Kidney glomerular epithelial cell (primary cell): Measurements from ENCODE around the gene TBC1D32.
"Not testable (repeated sequence)": the region's sequence is repeated elsewhere in the genome, so short reads cannot be mapped to it uniquely, and the experiment has no call there.

Experiments
- DNase-seq: peaks from one replicate; lab custom pipeline; 2025; lab: John Stamatoyannopoulos, UW

Gene TBC1D32, protein sequence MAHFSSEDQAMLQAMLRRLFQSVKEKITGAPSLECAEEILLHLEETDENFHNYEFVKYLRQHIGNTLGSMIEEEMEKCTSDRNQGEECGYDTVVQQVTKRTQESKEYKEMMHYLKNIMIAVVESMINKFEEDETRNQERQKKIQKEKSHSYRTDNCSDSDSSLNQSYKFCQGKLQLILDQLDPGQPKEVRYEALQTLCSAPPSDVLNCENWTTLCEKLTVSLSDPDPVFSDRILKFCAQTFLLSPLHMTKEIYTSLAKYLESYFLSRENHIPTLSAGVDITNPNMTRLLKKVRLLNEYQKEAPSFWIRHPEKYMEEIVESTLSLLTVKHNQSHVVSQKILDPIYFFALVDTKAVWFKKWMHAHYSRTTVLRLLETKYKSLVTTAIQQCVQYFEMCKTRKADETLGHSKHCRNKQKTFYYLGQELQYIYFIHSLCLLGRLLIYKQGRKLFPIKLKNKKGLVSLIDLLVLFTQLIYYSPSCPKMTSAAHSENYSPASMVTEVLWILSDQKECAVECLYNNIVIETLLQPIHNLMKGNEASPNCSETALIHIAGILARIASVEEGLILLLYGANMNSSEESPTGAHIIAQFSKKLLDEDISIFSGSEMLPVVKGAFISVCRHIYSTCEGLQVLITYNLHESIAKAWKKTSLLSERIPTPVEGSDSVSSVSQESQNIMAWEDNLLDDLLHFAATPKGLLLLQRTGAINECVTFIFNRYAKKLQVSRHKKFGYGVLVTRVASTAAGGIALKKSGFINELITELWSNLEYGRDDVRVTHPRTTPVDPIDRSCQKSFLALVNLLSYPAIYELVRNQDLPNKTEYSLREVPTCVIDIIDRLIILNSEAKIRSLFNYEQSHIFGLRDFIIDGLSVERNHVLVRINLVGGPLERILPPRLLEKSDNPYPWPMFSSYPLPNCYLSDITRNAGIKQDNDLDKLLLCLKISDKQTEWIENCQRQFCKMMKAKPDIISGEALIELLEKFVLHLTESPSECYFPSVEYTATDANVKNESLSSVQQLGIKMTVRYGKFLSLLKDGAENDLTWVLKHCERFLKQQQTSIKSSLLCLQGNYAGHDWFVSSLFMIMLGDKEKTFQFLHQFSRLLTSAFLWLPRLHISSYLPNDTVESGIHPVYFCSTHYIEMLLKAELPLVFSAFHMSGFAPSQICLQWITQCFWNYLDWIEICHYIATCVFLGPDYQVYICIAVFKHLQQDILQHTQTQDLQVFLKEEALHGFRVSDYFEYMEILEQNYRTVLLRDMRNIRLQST

DNA sequence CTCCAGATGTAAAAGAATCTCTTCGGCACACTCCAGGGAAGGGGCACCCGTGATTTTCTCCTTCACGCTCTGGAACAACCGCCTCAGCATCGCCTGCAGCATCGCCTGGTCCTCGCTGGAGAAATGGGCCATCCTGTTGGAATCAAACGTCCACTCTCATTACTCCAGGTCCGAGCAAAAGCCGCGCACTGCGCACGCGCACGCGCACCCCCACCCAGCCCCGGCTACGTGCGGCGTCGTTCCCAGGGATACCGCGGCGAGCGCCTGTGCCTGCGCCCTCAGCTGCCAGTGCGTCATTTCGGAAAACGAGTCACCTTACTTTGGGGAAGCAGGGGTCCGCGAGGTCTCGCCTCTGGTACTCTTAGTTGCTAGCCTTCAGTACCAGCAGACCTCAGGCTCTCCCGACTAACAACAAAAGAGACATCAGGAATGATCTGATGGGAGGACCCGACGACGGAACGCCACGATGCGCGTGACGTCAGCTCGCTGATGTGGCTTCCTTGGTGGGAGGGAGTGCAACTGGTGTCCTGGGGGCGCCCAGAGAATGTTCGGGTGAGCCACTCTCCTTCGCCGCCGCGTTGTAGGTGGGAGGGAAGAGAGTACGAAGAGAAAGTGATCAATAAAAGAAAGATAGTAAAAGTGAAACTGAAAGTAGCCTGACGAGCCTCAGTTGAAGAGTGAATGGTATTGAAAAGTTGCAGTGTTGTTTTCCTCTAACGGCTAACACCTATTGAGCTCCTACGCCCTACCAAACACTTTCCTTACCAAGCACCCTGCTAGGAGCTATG, at the start of gene TBC1D32:
TBC1D32 (minus strand) TSS at position 182 of the 788 bp plus-strand sequence; CDS start at position 132, 50 bp downstream.
- DNase-seq, result peak; percentile 98

DNA sequence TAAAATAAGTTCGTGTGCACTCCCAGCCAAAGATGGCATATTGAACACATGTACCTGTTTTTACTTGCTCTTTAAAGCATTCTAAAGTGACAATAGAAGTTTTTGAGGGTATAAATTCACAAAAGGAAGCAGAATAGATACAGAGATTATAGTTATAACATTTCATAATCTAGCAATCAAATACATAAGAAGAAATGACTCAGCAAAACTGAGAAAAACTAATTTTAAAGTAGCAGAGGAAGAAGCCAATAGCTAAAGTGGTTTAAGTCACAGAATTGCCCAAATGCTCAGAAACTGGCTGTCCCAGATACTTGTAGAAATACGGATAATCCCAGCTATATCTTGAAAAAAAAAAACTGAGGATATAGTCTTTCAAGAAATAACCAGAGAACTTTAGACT, 49.2 kb upstream of the TBC1D32 start:
- DNase-seq, result no peak

DNA sequence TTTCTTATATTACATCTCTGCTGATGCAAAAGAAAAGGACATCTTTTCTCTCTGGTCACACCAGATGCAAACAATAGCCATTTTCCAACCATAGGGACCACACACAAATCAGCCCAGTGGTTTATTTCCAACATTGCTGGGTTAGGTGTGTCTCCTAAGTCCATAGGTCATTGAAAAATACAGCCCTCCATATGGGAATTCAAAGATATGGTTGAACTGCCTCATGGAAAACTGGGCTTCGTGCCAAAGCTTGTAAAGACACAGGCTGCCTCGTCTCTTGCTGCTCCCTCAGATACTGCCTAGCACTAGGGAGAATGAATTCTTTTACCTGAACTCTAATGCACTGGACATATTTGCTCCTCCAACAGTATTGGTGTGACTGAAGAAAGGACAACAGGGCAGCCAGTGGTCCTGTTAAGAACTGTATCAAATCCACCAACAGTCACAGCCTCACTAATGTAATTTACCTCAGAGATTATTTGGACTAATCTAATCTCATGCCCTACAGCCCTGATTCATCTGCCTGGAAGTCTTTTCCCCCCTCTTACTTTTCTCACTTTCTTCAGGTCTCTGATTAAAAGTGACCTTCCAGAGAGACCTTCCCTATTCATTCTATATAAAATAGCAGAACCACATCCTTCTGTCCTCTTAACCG, 48.3 kb upstream of the TBC1D32 start:
- no peak for DNase-seq

DNA sequence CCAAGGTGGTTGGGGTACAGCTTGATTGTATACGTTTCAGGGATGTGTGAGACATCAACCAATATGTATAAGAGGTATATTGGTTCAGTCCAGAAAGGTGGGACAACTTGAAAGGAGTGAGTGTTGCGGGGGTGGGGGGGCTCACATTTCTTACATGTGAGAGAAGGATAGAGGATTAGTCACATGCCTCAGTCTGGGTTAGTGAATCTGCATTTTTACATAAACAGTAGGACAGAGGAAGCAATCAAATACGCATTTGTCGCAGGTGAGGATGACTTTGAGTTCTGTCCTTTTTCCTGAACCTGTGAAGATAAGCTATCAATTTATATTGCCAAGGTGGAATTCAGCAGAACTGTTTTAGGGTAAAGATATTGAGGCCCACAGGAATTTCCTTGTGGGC, 42.1 kb upstream of the TBC1D32 start:
- no peak for DNase-seq

DNA sequence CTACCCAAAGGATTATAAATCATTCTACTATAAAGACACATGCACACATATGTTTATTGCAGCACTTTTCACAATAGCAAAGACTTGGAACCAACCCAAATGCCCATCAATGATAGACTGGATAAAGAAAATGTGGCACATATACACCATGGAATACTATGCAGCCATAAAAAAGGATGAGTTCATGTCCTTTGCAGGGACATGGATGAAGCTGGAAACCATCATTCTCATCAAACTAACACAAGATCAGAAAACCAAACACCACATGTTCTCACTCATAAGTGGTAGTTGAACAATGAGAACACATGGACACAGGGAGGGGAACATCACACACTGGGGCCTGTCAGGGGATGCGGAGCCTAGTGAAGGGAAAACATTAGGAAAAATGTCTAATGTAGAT, 39.9 kb upstream of the TBC1D32 start:
- DNase-seq, result not testable (repeated sequence)

DNA sequence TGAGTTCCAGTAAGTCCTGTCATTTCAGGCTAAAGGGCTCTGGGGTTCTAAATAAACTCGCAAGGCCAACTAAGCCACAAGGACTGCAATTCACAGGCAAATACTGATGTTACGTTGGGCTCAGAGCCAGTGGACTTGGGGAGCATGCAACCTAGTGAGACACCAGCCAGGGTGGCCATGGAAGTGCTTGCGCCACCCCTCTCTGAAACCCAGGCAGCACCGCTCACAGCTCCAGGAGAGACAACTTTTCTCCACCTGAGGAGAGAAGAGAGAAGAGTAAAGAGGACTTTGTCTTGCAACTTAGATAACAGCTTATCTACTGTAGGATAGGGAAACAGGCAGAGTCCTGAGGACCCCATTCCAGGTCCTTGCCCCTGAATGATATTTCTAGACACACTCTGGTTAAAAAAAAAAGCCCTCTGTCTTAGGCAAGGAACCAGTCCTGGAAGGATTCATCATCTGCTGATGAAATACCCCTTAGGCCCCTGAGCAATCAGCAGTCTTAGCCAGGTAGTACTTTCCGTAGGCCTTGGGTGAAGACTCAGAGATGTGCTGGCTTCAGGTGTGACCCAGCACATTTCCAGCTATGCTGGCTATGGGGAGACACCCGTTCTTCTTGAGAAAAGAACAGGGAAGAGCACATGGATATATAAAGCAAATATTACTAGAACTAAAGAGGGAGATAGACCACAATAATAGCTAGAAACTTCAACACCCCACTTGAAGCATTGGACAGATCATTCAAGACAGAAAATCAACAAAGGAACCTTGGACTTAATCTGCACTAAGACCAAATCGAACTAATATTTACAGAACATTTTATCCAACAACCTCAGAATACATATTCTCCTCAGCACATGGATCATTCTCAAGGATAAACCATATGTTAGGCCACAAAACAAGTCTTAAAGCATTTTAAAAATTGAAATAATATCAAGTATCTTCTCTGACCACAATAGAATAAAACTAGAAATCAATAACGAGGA, 31.5 kb upstream of the TBC1D32 start:
- no peak for DNase-seq

DNA sequence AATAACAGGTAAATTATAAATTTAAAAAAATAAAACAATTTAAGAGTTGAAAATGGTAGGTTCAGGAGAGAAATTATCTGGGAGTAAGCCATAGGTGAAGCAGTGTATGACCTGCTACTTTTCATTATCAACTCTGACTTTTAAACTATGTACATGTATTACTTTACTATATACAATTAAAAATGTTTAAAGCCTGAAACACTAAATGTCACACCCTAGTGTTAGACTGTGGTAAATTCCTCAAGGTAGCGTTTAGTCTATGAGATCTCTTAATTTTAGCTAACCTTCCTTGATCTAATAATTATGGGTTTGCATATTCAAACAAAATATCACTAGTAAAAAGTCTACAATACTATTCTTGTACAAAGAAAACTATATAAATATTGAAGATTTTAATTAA, 22.3 kb upstream of the TBC1D32 start:
- no peak for DNase-seq

DNA sequence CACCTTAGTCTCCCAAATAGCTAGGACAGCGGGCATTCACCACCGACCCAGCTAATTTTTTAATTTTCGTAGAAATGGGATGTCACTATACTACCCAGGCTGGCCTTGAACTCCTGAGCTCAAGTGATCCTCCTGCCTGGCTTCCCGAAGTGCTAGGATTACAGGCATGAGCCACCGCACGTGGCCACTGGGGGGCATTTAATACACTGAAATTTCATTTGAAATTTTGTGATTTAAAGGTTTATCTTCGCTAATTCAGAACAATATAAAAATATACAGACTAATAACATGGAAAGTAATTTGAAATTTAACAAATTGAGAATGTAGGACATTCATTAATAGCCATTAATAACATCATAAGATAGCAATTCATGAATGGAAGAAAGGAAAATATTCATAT, 20.5 kb upstream of the TBC1D32 start:
- DNase-seq, result no peak

DNA sequence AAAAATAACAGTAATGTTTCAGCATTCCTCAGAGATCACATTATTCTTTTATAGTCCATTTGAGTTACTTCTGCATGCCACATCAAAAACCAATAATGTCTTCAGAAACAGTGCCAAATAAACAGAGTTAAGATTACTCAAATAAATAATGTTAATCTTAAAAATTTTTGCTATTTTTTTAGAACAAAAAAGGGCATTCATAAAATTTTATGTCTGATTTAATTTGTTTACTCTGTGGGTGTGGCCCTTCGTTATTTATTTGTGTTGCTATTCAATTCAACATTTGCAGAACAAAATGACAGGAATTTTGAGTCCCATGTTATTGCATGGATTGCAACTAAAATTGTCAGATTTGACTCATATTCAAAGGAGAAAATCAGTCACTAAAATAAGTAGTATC, 18.7 kb upstream of the TBC1D32 start:
- DNase-seq, result no peak

DNA sequence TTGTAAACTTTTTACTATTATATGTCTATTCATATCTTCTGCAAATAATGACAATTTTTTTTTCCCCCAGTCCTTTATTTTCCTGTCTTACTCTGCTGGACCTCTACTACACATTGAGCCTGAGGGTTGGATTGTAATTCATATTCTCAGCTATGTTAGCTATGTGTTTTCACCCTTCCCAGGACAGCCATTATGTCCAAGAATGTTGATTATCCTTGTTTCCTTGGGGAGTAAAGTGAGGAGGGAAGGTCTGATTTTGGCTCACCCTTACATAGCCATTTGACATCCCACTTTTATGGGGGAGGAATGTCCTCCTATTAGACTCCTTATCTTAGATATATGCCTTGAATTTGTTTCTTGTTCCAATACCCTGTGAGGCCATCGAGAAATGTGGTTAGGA, 17.6 kb upstream of the TBC1D32 start:
- no peak for DNase-seq

DNA sequence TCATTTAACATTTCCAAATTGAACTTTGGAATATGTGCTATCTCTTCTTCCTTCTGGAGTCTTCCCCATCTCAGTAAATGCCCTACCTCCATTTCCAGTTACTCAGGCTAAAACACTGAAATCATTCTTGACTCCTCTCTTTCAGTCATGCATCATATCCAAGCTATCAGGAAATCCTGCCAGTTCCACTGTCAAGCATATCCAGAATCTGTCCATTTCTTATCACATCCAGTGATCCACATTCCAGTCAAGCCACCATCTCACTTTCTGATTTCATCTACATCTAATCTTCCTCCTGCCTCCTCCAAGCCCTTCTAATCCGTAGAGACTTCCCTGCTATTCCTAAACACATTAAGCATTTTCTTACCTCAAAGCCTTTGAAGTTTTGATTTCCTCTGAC, 15.3 kb upstream of the TBC1D32 start:
- DNase-seq, result no peak

DNA sequence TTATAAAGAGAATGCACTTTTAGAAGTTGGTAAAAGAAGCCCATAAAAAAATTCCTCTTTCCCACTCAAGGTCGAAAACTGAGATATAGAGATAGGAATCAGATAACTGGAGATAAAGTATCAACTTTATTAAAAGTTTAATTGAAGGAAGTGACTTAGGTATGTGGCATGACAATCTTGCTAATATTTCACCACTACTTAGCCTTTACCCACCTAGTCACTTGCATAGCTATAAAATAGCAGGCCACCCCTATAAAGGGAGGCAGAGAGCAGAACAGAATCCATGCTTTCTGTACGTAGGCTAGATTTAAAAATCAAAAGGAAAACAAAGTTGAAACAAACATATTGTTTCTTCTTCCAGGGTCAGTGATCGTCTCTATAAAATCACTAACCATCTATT, 13.2 kb upstream of the TBC1D32 start:
- DNase-seq, result no peak

DNA sequence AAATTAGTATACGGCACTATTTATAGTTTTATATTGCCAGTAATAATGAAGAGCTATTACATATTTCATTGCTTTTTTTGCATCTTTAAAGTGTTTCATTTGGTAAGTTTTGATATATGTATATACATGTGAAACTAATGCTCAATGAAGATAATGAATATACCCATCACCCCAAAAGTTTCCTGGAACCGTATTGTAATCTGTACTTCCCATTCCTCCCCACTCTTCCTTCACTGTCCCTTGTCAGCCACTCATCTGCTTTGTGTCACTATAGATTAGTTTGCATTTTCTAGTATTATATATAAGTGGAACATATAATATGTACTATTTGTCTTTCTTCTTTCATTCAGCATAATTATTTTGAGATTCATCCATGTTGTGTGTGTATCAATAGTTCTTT, 10.3 kb upstream of the TBC1D32 start:
- no peak for DNase-seq

DNA sequence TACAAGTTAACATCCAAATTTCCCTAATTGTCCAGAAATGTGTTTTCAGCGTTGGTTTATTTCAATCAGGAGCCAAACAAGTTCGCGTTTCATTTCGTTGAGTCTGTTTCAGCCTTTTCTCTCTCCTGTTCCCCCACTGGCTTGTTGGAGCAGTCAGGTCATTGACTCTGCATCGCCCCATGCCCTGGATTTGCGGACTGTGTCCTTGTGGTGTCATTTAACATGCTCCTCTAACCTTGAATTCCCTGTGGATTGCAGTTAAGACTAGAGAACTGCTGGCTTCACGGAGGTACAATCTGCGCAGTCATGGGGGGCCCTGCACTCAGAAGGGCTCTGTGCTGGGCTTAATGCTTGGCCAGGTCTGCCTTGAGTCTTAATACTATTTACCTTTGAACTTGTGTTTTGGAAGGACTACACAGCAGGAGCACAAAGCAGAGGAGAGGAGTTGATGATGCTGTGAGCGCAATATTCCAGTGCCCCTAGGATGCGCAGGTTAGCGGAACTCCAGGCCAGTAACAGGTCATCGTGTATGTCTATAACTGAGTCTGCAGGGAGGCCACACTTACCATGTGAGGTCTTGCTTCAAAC, 5.5 kb upstream of the TBC1D32 start:
- no peak for DNase-seq

DNA sequence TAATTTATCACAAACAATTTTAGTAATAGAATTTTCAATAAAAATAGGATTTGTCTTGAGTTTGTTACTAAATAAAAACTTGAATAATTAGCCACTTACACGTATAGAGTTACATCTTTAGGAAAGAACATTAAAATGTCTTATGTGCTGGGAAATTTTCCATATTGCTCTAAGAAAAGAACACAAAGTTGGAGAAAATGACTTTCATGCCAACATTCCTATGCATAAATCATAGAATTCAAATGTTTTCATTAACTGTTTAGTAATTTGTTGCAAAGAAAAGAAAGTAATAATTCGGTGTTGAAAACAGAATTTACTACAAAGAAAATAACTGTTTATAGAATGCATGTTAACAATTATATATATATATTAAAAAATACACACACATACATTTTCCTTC, 4.7 kb upstream of the TBC1D32 start:
- no peak for DNase-seq

DNA sequence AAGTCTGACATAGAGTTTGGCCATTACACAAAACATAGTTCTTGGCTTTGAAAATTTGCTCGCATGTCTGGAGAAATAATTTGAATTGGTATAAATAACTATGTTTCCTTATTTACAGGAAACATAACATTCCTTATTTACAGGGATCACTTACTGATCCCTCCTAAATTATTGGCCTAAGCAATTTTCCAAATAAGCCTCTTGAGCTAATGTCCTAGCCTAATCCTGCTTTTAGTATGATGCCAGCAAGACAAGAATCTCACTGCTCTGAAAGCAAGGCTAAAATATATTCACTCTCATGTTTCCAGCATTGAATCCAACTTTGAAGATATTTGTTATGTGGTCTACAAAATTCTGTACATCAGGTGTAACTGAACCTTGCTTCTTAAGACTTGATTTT, 4.1 kb upstream of the TBC1D32 start:
- DNase-seq, result no peak

DNA sequence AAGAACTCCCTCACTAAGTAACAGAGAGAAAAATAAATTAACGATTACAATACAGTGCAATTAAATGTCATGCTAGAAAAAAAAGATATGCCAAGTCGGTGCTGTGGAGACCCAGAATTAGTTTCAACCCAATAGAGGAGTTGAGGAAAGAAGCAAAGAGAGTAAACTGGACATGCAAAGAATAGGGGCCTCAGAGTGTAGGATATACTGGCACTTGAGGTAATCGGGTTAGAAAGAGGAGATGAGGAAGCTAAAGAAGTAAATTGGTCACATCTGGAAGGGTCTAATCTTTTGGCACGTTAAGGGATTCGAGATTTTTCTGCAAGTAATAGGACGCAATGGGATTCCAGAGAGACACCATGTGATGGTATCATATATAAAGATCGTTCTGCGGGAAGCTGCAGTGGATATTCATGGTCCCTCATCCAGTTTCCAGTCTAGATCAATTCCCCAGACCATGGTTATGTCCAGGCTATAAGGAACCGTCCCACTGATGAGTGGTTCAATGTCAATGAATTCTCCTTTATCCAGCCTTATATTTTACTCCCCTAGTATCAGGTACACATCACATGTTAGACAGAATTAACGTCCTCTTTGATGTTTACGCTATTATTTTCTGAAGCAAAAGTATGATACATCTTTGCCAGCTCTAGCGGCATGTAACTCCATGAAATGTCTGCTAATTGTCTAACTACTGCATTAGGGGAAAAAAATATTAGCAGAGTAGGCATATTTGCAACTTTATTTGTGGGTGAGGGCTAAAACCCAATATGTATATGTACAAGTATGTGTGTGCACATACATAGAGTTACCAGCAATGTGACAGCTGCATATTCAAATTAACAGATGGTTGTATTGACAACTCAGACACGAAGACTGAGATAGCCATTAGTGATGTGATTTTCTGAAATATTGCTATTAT, 1.1 kb upstream of the TBC1D32 start:
- peak; percentile 78 for DNase-seq

DNA sequence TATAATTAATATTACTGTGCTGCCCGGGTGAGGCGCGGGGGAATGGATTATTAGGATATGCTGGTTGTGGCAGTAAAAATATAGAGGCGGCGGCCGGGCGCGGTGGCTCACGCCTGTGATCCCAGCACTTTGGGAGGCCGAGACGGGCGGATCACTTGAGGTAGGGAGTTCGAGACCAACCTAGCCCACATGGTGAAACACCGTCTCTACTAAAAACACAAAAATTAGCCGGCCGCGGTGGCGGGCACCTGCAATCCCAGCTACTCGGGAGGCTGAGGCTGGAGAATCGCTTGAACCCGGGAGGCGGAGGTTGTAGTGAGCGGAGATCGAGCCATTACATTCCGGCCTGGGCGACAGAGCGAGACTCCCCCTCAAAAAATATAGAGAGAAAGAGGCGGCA, 586 bp downstream of the TBC1D32 start:
- not testable (repeated sequence) for DNase-seq
